Measurements from ENCODE around the gene ADAMTS10.

- TF ChIP-seq EZH2 (IDR thresholded peaks at IDR 0.05; ENCODE audit: borderline replicate concordance, low read depth, low read length, severe bottlenecking): no peak
- peak; percentile 43 to 55 for TF ChIP-seq CTCF (IDR thresholded peaks at IDR 0.05; ENCODE audit: extremely low read depth in 1 of 2, insufficient read depth in 1 of 2, low read depth in 1 of 2, low read length in 2 of 2)
- no peak for TF ChIP-seq FOS (IDR thresholded peaks at IDR 0.05; ENCODE audit: borderline replicate concordance, insufficient read depth, low read length)
- no peak for TF ChIP-seq POLR2AphosphoS5 (IDR thresholded peaks at IDR 0.05; ENCODE audit: insufficient read depth, low read depth, low read length)
- no peak for TF ChIP-seq MAX (IDR thresholded peaks at IDR 0.05; ENCODE audit: insufficient read depth, insufficient read length)
- TF ChIP-seq POLR2A (IDR thresholded peaks at IDR 0.05; ENCODE audit: low read depth, low read length): no peak
- no peak for TF ChIP-seq MYC (IDR thresholded peaks at IDR 0.05; ENCODE audit: low read depth, low read length)
- TF ChIP-seq JUN (IDR thresholded peaks at IDR 0.05; ENCODE audit: borderline replicate concordance, insufficient read depth, insufficient read length, low read depth): no peak
Measured at GRCh38 chr19:8585894-8586750, 24.4 kb downstream of the ADAMTS10 start.

Data from endothelial cell of umbilical vein (primary cell).